Activated naive CD8-positive, alpha-beta T cell (primary cell): Measurements from ENCODE around the gene CEBPA.
A peak's percentile ranks its signal among the peaks of the same experiment; 100 is the strongest.

ENCODE experiments used
- H3K27ac Mint-ChIP-seq: one replicate; pipeline ENCODE4 v1.8.0; 2021; ENCODE audit warnings: mixed read lengths
- H3K27me3 Mint-ChIP-seq: one replicate; pipeline ENCODE4 v1.8.0; 2021; ENCODE audit warnings: mixed read lengths
- H3K36me3 Mint-ChIP-seq: one replicate; pipeline ENCODE4 v1.8.0; 2021; ENCODE audit warnings: mixed read lengths
- H3K4me1 Mint-ChIP-seq: one replicate; pipeline ENCODE4 v1.8.0; 2021; ENCODE audit warnings: low read depth, mixed read lengths
- H3K4me3 Mint-ChIP-seq: one replicate; pipeline ENCODE4 v1.8.0; 2021; ENCODE audit warnings: mild to moderate bottlenecking, mixed read lengths
- H3K9me3 Mint-ChIP-seq: one replicate; pipeline ENCODE4 v1.8.0; 2021; ENCODE audit warnings: low read depth, mixed read lengths

Gene CEBPA

GRCh38 chr19:33290082-33290815 lies 12.1 kb downstream of the CEBPA start:
- Mint-ChIP-seq H3K36me3 (peaks cover 3% of the 10 kb centered on the region), H3K9me3 (peaks cover 12% of the 10 kb centered on the region), H3K4me1 (peaks cover 4% of the 10 kb centered on the region), H3K27me3 (peaks cover 5% of the 10 kb centered on the region), H3K27ac (no peak overlapping the region), H3K4me3 (no peak overlapping the region)

- peaks cover 5% of the 10 kb centered on the region for H3K27me3 Mint-ChIP-seq
- H3K27ac Mint-ChIP-seq: no peak overlapping the region
- H3K4me3 Mint-ChIP-seq: no peak overlapping the region
- H3K9me3 Mint-ChIP-seq: peaks cover 12% of the 10 kb centered on the region
- H3K4me1 Mint-ChIP-seq: peaks cover 4% of the 10 kb centered on the region
- peaks cover 3% of the 10 kb centered on the region for H3K36me3 Mint-ChIP-seq
Observed at GRCh38 chr19:33289261-33289660, 13.1 kb downstream of the CEBPA start.

- Mint-ChIP-seq H3K27me3 (peaks cover 4% of the 10 kb centered on the region), H3K4me3 (no peak overlapping the region), H3K9me3 (peaks cover 12% of the 10 kb centered on the region), H3K4me1 (peaks cover 4% of the 10 kb centered on the region), H3K27ac (no peak overlapping the region), H3K36me3 (peaks cover 3% of the 10 kb centered on the region)
Observed at GRCh38 chr19:33288666-33289065, 13.7 kb downstream of the CEBPA start.

GRCh38 chr19:33287927-33288326 lies 14.4 kb downstream of the CEBPA start:
- H3K4me1 Mint-ChIP-seq: peaks cover 4% of the 10 kb centered on the region
- H3K27me3 Mint-ChIP-seq: peaks cover 2% of the 10 kb centered on the region
- H3K4me3 Mint-ChIP-seq: no peak overlapping the region
- peaks cover 12% of the 10 kb centered on the region for H3K9me3 Mint-ChIP-seq
- H3K36me3 Mint-ChIP-seq: peaks cover 3% of the 10 kb centered on the region
- no peak overlapping the region for H3K27ac Mint-ChIP-seq

- Mint-ChIP-seq H3K4me3 (no peak overlapping the region), H3K27ac (no peak overlapping the region), H3K36me3 (peaks cover 3% of the 10 kb centered on the region), H3K9me3 (peaks cover 12% of the 10 kb centered on the region), H3K4me1 (peaks cover 4% of the 10 kb centered on the region), H3K27me3 (peaks cover 2% of the 10 kb centered on the region)
Observed at GRCh38 chr19:33287438-33287837, 14.9 kb downstream of the CEBPA start.

- H3K4me1 Mint-ChIP-seq: peaks cover 4% of the 10 kb centered on the region
- H3K27me3 Mint-ChIP-seq: peaks cover 2% of the 10 kb centered on the region
- no peak overlapping the region for H3K27ac Mint-ChIP-seq
- no peak overlapping the region for H3K4me3 Mint-ChIP-seq
- peaks cover 3% of the 10 kb centered on the region for H3K36me3 Mint-ChIP-seq
- H3K9me3 Mint-ChIP-seq: peaks cover 12% of the 10 kb centered on the region
Observed at GRCh38 chr19:33286899-33287298, 15.4 kb downstream of the CEBPA start.

- Mint-ChIP-seq H3K4me1 (peaks cover 4% of the 10 kb centered on the region), H3K27ac (no peak overlapping the region), H3K27me3 (peaks cover 2% of the 10 kb centered on the region), H3K4me3 (no peak overlapping the region), H3K36me3 (peaks cover 3% of the 10 kb centered on the region), H3K9me3 (peaks cover 12% of the 10 kb centered on the region)
Observed at GRCh38 chr19:33285441-33285927, 16.9 kb downstream of the CEBPA start.

- H3K27me3 Mint-ChIP-seq: peaks cover 2% of the 10 kb centered on the region
- peaks cover 12% of the 10 kb centered on the region for H3K9me3 Mint-ChIP-seq
- H3K27ac Mint-ChIP-seq: no peak overlapping the region
- no peak overlapping the region for H3K4me3 Mint-ChIP-seq
- H3K4me1 Mint-ChIP-seq: peaks cover 9% of the 10 kb centered on the region
- H3K36me3 Mint-ChIP-seq: peaks cover 3% of the 10 kb centered on the region
Observed at GRCh38 chr19:33284756-33285155, 17.6 kb downstream of the CEBPA start.

GRCh38 chr19:33284146-33284643 lies 18.1 kb downstream of the CEBPA start:
- Mint-ChIP-seq H3K27ac (no peak overlapping the region), H3K27me3 (peaks cover 2% of the 10 kb centered on the region), H3K4me3 (no peak overlapping the region), H3K36me3 (peaks cover 3% of the 10 kb centered on the region), H3K4me1 (peaks cover 9% of the 10 kb centered on the region), H3K9me3 (peaks cover 12% of the 10 kb centered on the region)

GRCh38 chr19:33283589-33283988 lies 18.7 kb downstream of the CEBPA start:
- Mint-ChIP-seq H3K36me3 (peaks cover 3% of the 10 kb centered on the region), H3K4me3 (no peak overlapping the region), H3K9me3 (peaks cover 6% of the 10 kb centered on the region), H3K27me3 (peaks cover 2% of the 10 kb centered on the region), H3K4me1 (peaks cover 9% of the 10 kb centered on the region), H3K27ac (no peak overlapping the region)

- Mint-ChIP-seq H3K9me3 (no peaks in the 10 kb centered on the region), H3K4me3 (no peak overlapping the region), H3K27me3 (no peaks in the 10 kb centered on the region), H3K4me1 (peaks cover 9% of the 10 kb centered on the region), H3K36me3 (no peaks in the 10 kb centered on the region), H3K27ac (no peak overlapping the region)
Observed at GRCh38 chr19:33282036-33282671, 20.2 kb downstream of the CEBPA start.

- Mint-ChIP-seq H3K36me3 (no peaks in the 10 kb centered on the region), H3K4me3 (no peak overlapping the region), H3K27me3 (no peaks in the 10 kb centered on the region), H3K27ac (no peak overlapping the region), H3K4me1 (peaks cover 5% of the 10 kb centered on the region), H3K9me3 (no peaks in the 10 kb centered on the region)
Observed at GRCh38 chr19:33281296-33281926, 20.9 kb downstream of the CEBPA start.

GRCh38 chr19:33280351-33280921 lies 21.9 kb downstream of the CEBPA start:
- H3K36me3 Mint-ChIP-seq: no peaks in the 10 kb centered on the region
- peaks cover 5% of the 10 kb centered on the region for H3K4me1 Mint-ChIP-seq
- peak overlapping the region; percentile 0 for H3K27ac Mint-ChIP-seq
- H3K4me3 Mint-ChIP-seq: no peak overlapping the region
- no peaks in the 10 kb centered on the region for H3K27me3 Mint-ChIP-seq
- no peaks in the 10 kb centered on the region for H3K9me3 Mint-ChIP-seq

- Mint-ChIP-seq H3K4me3 (no peak overlapping the region), H3K27ac (peak overlapping the region; percentile 0), H3K4me1 (peaks cover 5% of the 10 kb centered on the region), H3K9me3 (no peaks in the 10 kb centered on the region), H3K36me3 (no peaks in the 10 kb centered on the region), H3K27me3 (no peaks in the 10 kb centered on the region)
Observed at GRCh38 chr19:33279430-33280350, 22.6 kb downstream of the CEBPA start.
